Mesendoderm (in vitro differentiated cells): ENCODE measurements around the gene SLC35G3.
"Not testable (repeated sequence)": the region's sequence is repeated elsewhere in the genome, so short reads cannot be mapped to it uniquely, and the experiment has no call there.

Experiments
- DNase-seq: peaks from one replicate; pipeline ENCODE4 v3.0.0; 2013
- H2AK5ac ChIP-seq: 2 replicates; pipeline ENCODE4 v1.6.1; 2013; ENCODE audit warnings: low read length, inconsistent platforms
- H2BK120ac ChIP-seq: 2 replicates; pipeline ENCODE4 v1.6.1; 2013; ENCODE audit warnings: low read depth, mild to moderate bottlenecking, low read length, moderate library complexity, mixed read lengths
- H2BK15ac ChIP-seq: replicated peaks from 2 replicates; pipeline ENCODE4 v1.6.1; 2013; ENCODE audit warnings: low read depth, mild to moderate bottlenecking, moderate library complexity
- H2BK5ac ChIP-seq: 2 replicates; pipeline ENCODE4 v1.6.1; 2013; ENCODE audit warnings: low read length, inconsistent platforms
- H3K18ac ChIP-seq: 2 replicates; pipeline ENCODE4 v1.6.1; 2013; ENCODE audit warnings: mild to moderate bottlenecking, low read length, mixed read lengths
- H3K23ac ChIP-seq: one replicate; pipeline ENCODE4 v1.6.1; 2013; ENCODE audit warnings: low read length
- H3K27ac ChIP-seq: 2 replicates; pipeline ENCODE4 v1.5.1; 2013; ENCODE audit warnings: low read depth, mild to moderate bottlenecking, inconsistent platforms, low read length, moderate library complexity
- H3K27me3 ChIP-seq: 2 replicates; pipeline ENCODE4 v1.6.1; 2013; ENCODE audit warnings: low read length, control low read depth, mild to moderate bottlenecking, inconsistent platforms; ENCODE audit not compliant: insufficient read depth, poor library complexity
- H3K36me3 ChIP-seq: 2 replicates; pipeline ENCODE4 v1.6.1; 2013; ENCODE audit warnings: low read length, inconsistent platforms; ENCODE audit not compliant: control insufficient read depth, insufficient read depth
- H3K4ac ChIP-seq: one replicate; pipeline ENCODE4 v1.6.1; 2013; ENCODE audit warnings: low read depth, mild to moderate bottlenecking, low read length, moderate library complexity
- H3K4me1 ChIP-seq: 2 replicates; pipeline ENCODE4 v1.6.1; 2013; ENCODE audit warnings: low read depth, low read length, inconsistent platforms; ENCODE audit not compliant: control insufficient read depth
- H3K4me2 ChIP-seq: 2 replicates; pipeline ENCODE4 v1.6.1; 2013; ENCODE audit warnings: low read length
- H3K4me3 ChIP-seq: 2 replicates; pipeline ENCODE4 v1.5.1; 2013; ENCODE audit warnings: mild to moderate bottlenecking, low read length
- H3K56ac ChIP-seq: one replicate; pipeline ENCODE4 v1.6.1; 2013; ENCODE audit warnings: low read length
- H3K79me1 ChIP-seq: 2 replicates; pipeline ENCODE4 v1.6.1; 2013; ENCODE audit warnings: low read length, inconsistent platforms
- H3K79me2 ChIP-seq: 2 replicates; pipeline ENCODE4 v1.6.1; 2013; ENCODE audit warnings: mild to moderate bottlenecking, low read length; ENCODE audit not compliant: control insufficient read depth, insufficient read depth
- H3K9ac ChIP-seq: 2 replicates; pipeline ENCODE4 v1.6.1; 2013; ENCODE audit warnings: low read length, inconsistent platforms
- H4K5ac ChIP-seq: one replicate; pipeline ENCODE4 v1.6.1; 2013; ENCODE audit warnings: low read length
- H4K8ac ChIP-seq: one replicate; pipeline ENCODE4 v1.6.1; 2013; ENCODE audit warnings: low read depth, mild to moderate bottlenecking, control low read depth, low read length, moderate library complexity
- WGBS: extraction: QIAGEN DNeasy Blood & Tissue Kit; methylation state at CpG from one replicate; pipeline ENCODE4 v1.1.7; 2013; ENCODE audit warnings: low lambda C conversion rate, missing lambda C conversion rate; ENCODE audit not compliant: insufficient coverage; ENCODE audit errors: extremely low coverage; 5-methylcytosine and 5-hydroxymethylcytosine counted together

SLC35G3 gene

DNA sequence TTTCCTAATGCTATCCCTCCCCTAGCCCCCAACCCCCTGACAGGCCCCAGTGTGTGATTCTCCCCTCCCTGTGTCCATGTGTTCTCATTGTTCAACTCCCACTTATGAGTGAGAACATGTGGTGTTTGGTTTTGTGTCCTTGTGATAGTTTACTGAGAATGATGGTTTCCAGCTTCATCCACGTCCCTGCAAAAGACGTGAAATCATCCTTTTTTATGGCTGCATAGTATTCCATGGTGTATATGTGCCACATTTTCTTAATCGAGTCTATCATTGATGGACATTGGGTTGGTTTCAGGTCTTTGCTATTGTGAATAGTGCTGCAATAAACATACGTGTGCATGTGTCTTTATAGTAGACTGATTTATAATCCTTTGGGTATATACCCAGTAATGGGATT is 40.1 kb upstream of the SLC35G3 start:
- H3K4me2 ChIP-seq, H3K79me1 ChIP-seq, H2BK5ac ChIP-seq, H3K4me3 ChIP-seq, H2AK5ac ChIP-seq, H3K9ac ChIP-seq, H3K23ac ChIP-seq, H4K5ac ChIP-seq, H2BK120ac ChIP-seq, H4K8ac ChIP-seq, H3K27me3 ChIP-seq, H3K27ac ChIP-seq, H3K4ac ChIP-seq, DNase-seq, H3K36me3 ChIP-seq, H3K79me2 ChIP-seq, H2BK15ac ChIP-seq, H3K56ac ChIP-seq, H3K18ac ChIP-seq, H3K4me1 ChIP-seq: not testable (repeated sequence)
- no CpG with 5 or more reads among the region's 4 CpGs for WGBS

DNA sequence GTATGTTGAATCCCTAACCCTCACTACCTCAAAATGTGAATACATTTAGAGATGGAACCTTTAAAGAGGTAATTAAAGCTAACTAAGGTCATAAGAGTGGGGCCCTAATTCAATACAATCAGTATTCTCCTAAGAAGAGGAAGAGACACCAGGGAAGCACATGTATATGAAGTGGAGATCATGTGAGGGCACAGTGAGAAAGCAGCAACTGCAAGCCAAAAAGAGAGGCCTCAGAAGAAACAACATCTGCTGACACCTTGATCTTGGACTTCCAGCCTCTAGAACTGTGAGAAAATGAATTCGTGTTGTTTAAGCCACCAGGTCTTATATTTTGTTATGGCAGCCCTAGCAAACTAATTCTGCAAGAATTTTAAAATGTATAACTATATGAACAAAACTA is 35.4 kb upstream of the SLC35G3 start:
- WGBS: no CpG with 5 or more reads among the region's 1 CpG

DNA sequence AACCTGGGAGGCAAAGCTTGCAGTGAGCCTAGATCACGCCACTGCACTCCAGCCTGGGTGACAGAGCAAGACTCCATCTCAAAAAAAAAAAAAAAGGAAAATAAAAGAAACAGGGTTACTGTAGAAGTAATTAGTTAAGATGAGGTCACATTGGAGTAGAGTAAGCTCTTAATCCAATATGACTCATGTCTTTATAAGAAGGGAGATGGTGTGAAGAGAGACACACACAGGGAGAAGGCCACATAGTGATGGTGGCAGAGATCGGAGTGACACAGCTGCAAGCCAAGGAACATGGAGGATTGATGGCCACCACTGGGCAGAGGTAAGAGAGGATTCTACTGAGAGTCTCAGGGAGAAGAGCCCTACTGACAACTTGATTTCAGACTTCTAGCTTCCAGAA is 33.4 kb upstream of the SLC35G3 start:
- H2BK5ac ChIP-seq: no peak overlapping the region
- no peaks in the 10 kb centered on the region for H3K79me1 ChIP-seq
- no peaks in the 10 kb centered on the region for H3K27me3 ChIP-seq
- no peak overlapping the region for H3K4me2 ChIP-seq
- no peak overlapping the region for H3K4ac ChIP-seq
- no peak overlapping the region for H3K23ac ChIP-seq
- no CpG with 5 or more reads among the region's 2 CpGs for WGBS
- no peak overlapping the region for H3K56ac ChIP-seq
- H2AK5ac ChIP-seq: no peak overlapping the region
- no peaks in the 10 kb centered on the region for H3K79me2 ChIP-seq
- no peaks in the 10 kb centered on the region for H3K4me1 ChIP-seq
- no peak overlapping the region for H3K4me3 ChIP-seq
- no peak overlapping the region for H3K9ac ChIP-seq
- H3K36me3 ChIP-seq: no peaks in the 10 kb centered on the region
- no peak overlapping the region for H3K27ac ChIP-seq
- no peak overlapping the region for H3K18ac ChIP-seq
- no peak overlapping the region for H2BK15ac ChIP-seq
- no peak overlapping the region for H4K5ac ChIP-seq
- no peak for DNase-seq
- H4K8ac ChIP-seq: no peak overlapping the region
- no peak overlapping the region for H2BK120ac ChIP-seq

More for the DNA sequence above, 35.4 kb upstream of the SLC35G3 start:
- H3K27me3 ChIP-seq: no peaks in the 10 kb centered on the region
- no peak for DNase-seq
- H3K4me3 ChIP-seq: no peak overlapping the region
- no peak overlapping the region for H4K5ac ChIP-seq
- H3K18ac ChIP-seq: no peak overlapping the region
- no peak overlapping the region for H2BK120ac ChIP-seq
- H3K9ac ChIP-seq: no peak overlapping the region
- no peak overlapping the region for H3K27ac ChIP-seq
- no peaks in the 10 kb centered on the region for H3K79me1 ChIP-seq
- H3K4me1 ChIP-seq: no peaks in the 10 kb centered on the region
- no peak overlapping the region for H3K23ac ChIP-seq
- no peak overlapping the region for H2BK5ac ChIP-seq
- no peak overlapping the region for H2BK15ac ChIP-seq
- no peak overlapping the region for H3K4ac ChIP-seq
- H3K36me3 ChIP-seq: no peaks in the 10 kb centered on the region
- no peak overlapping the region for H3K56ac ChIP-seq
- no peak overlapping the region for H2AK5ac ChIP-seq
- no peak overlapping the region for H4K8ac ChIP-seq
- no peaks in the 10 kb centered on the region for H3K79me2 ChIP-seq
- H3K4me2 ChIP-seq: no peak overlapping the region

DNA sequence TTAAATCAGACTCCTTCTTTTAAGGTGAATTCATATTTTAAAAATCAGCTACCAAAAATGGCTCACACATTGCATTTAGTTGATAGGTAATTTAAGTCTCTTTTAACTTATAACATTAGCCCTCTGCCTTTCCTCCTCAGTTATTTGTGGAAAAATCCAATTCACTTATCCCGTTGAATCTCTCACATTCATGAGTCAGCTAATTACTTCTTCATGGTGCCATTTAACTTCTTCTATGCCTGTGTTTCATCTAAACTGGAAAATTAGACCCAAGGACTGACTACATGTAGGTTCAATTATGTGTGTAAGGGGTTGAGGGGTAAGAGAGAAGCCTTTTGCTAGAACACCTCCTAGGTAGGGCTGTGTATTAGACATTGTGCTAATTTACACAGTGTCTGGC is 30.2 kb upstream of the SLC35G3 start:
- Histone ChIP-seq H3K79me1 (no peaks in the 10 kb centered on the region), H2BK15ac (no peak overlapping the region), H4K8ac (no peak overlapping the region), H3K9ac (no peak overlapping the region), H3K27ac (no peak overlapping the region), H3K23ac (no peak overlapping the region), H2BK120ac (no peak overlapping the region), H3K36me3 (no peaks in the 10 kb centered on the region), H3K56ac (no peak overlapping the region), H3K4me2 (no peak overlapping the region), H3K4ac (no peak overlapping the region), H3K27me3 (no peaks in the 10 kb centered on the region), H4K5ac (no peak overlapping the region), H3K4me1 (no peaks in the 10 kb centered on the region), H2BK5ac (no peak overlapping the region), H3K4me3 (no peak overlapping the region), H2AK5ac (no peak overlapping the region), H3K18ac (no peak overlapping the region), H3K79me2 (no peaks in the 10 kb centered on the region)
- no peak for DNase-seq
- WGBS: no CpG with 5 or more reads among the region's 1 CpG

DNA sequence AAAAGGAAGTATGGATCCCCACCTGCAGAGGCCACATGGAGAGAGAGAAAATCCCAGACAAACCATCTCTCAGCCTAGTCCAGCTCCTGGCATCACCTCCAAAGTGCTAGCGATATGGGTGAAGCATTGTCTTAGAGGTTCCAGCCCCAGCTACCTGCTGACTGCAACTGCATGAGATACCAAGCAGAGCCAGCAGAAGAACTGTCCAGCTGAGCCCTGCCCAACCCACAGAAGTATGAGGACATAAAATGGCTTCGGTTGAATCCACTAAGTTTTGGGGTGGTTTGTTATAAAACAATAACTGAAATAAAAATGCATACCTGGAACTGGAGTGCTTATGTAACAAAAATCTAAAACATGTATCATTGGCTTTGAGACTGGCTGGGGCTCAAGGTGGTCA is 28.3 kb upstream of the SLC35G3 start:
- no peak overlapping the region for H4K5ac ChIP-seq
- no peaks in the 10 kb centered on the region for H3K27me3 ChIP-seq
- no peak overlapping the region for H4K8ac ChIP-seq
- no peak for DNase-seq
- no peak overlapping the region for H3K4ac ChIP-seq
- H3K4me2 ChIP-seq: no peak overlapping the region
- H3K27ac ChIP-seq: no peak overlapping the region
- no peaks in the 10 kb centered on the region for H3K79me1 ChIP-seq
- no peak overlapping the region for H2BK120ac ChIP-seq
- H3K79me2 ChIP-seq: no peaks in the 10 kb centered on the region
- WGBS: no CpG with 5 or more reads among the region's 2 CpGs
- H2BK15ac ChIP-seq: no peak overlapping the region
- no peaks in the 10 kb centered on the region for H3K4me1 ChIP-seq
- no peak overlapping the region for H3K56ac ChIP-seq
- no peak overlapping the region for H2BK5ac ChIP-seq
- H3K36me3 ChIP-seq: no peaks in the 10 kb centered on the region
- no peak overlapping the region for H2AK5ac ChIP-seq
- H3K4me3 ChIP-seq: no peak overlapping the region
- no peak overlapping the region for H3K9ac ChIP-seq
- no peak overlapping the region for H3K18ac ChIP-seq
- no peak overlapping the region for H3K23ac ChIP-seq

DNA sequence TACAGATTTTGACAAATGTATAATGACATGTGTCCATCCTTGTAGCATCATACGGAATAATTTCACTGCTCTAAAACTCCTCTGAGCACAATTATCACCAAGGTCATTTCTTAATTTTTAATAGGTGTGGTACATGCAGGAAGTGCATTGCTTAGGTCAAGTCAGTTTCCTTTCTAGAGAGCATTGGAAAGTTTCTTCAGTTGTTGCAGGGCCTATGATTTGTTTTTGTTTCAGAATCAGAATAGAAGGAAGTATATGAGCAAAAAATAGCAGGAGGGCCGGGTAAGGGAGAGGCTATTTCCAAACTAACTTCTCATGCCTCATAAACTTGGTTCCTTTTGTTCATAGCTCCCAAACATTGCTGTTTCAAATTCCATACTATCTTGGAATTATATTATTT is 24.7 kb upstream of the SLC35G3 start:
- Histone ChIP-seq H3K4me1 (no peaks in the 10 kb centered on the region), H3K27ac (no peak overlapping the region), H4K5ac (no peak overlapping the region), H3K79me1 (no peaks in the 10 kb centered on the region), H3K4me3 (no peak overlapping the region), H3K4me2 (no peak overlapping the region), H3K23ac (no peak overlapping the region), H2BK120ac (no peak overlapping the region), H2BK5ac (no peak overlapping the region), H3K56ac (no peak overlapping the region), H3K9ac (no peak overlapping the region), H2AK5ac (no peak overlapping the region), H3K36me3 (no peaks in the 10 kb centered on the region), H3K18ac (no peak overlapping the region), H2BK15ac (no peak overlapping the region), H4K8ac (no peak overlapping the region), H3K79me2 (no peaks in the 10 kb centered on the region), H3K27me3 (no peaks in the 10 kb centered on the region), H3K4ac (no peak overlapping the region)
- no peak for DNase-seq
- no CpG with 5 or more reads among the region's 2 CpGs for WGBS
